ENCODE results near the gene CA12.

Gene CA12

GRCh38 chr15:63288778-63289378 is 92.8 kb downstream of the CA12 start:
- peak; percentile 29; the same call in 1 of the 2 replicates for TF ChIP-seq CTCF (IDR thresholded peaks at IDR 0.05; ENCODE audit: borderline replicate concordance, insufficient read depth, low read depth, low read length)
- no peak overlapping the region for H3K4me3 ChIP-seq (ENCODE audit: low read depth, low read length)

- H3K4me3 ChIP-seq (ENCODE audit: low read depth, low read length), result no peak overlapping the region
- no peak for TF ChIP-seq CTCF (IDR thresholded peaks at IDR 0.05; ENCODE audit: borderline replicate concordance, insufficient read depth, low read depth, low read length)
Observed at GRCh38 chr15:63288342-63288741, 93.3 kb downstream of the CA12 start.

- no peak overlapping the region for H3K4me3 ChIP-seq (ENCODE audit: low read depth, low read length)
- TF ChIP-seq CTCF (IDR thresholded peaks at IDR 0.05; ENCODE audit: borderline replicate concordance, insufficient read depth, low read depth, low read length), result no peak
Observed at GRCh38 chr15:63287109-63287508, 94.5 kb downstream of the CA12 start.

- H3K4me3 ChIP-seq (ENCODE audit: low read depth, low read length), result no peak overlapping the region
- TF ChIP-seq CTCF (IDR thresholded peaks at IDR 0.05; ENCODE audit: borderline replicate concordance, insufficient read depth, low read depth, low read length), result no peak
Observed at GRCh38 chr15:63284335-63284734, 97.3 kb downstream of the CA12 start.

GRCh38 chr15:63283126-63283525 is 98.5 kb downstream of the CA12 start:
- no peak for TF ChIP-seq CTCF (IDR thresholded peaks at IDR 0.05; ENCODE audit: borderline replicate concordance, insufficient read depth, low read depth, low read length)
- no peak overlapping the region for H3K4me3 ChIP-seq (ENCODE audit: low read depth, low read length)

- no peak for TF ChIP-seq CTCF (IDR thresholded peaks at IDR 0.05; ENCODE audit: borderline replicate concordance, insufficient read depth, low read depth, low read length)
- peak overlapping the region; percentile 81 for H3K4me3 ChIP-seq (ENCODE audit: low read depth, low read length)
Observed at GRCh38 chr15:63277893-63278456, 103.7 kb downstream of the CA12 start.
